ENCODE data around the gene GALNT18.

DNA sequence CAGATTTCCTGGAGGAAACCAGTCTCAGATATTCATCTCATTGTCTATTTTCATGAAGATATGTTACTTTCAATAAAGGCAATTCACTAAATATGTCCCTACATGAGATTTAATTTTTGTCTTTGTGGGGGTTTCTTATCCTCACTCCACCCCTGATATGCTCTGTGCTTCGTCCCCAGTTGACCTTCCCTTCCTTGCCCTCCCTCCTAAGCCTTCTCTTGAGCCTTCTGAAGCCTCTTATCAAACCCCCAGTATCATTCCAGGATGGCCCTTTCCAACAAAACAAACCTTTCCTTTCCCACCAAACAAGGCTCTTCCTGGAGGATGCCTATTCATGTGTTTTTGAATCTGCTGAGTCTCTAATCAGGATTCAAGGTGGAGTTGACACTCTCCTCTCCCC lies 313.6 kb downstream of the GALNT18 start:
- TF ChIP-seq, protein P1, sequence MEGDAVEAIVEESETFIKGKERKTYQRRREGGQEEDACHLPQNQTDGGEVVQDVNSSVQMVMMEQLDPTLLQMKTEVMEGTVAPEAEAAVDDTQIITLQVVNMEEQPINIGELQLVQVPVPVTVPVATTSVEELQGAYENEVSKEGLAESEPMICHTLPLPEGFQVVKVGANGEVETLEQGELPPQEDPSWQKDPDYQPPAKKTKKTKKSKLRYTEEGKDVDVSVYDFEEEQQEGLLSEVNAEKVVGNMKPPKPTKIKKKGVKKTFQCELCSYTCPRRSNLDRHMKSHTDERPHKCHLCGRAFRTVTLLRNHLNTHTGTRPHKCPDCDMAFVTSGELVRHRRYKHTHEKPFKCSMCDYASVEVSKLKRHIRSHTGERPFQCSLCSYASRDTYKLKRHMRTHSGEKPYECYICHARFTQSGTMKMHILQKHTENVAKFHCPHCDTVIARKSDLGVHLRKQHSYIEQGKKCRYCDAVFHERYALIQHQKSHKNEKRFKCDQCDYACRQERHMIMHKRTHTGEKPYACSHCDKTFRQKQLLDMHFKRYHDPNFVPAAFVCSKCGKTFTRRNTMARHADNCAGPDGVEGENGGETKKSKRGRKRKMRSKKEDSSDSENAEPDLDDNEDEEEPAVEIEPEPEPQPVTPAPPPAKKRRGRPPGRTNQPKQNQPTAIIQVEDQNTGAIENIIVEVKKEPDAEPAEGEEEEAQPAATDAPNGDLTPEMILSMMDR (IDR thresholded peaks at IDR 0.05), result no peak
- TF ChIP-seq POLR2AphosphoS5 (IDR thresholded peaks at IDR 0.05), result no peak
- TF ChIP-seq POLR2A (IDR thresholded peaks at IDR 0.05), result no peak

Data from breast epithelium (tissue), 3 donors.